Measurements from ENCODE around the gene RIPPLY2. TPM values are rescaled to one million over a fixed set of nuclear protein-coding genes. Genes with fewer than 3 reads are reported as not detected.
"Not testable (repeated sequence)": the region's sequence is repeated elsewhere in the genome, so short reads cannot be mapped to it uniquely, and the experiment has no call there.

Gene RIPPLY2, protein sequence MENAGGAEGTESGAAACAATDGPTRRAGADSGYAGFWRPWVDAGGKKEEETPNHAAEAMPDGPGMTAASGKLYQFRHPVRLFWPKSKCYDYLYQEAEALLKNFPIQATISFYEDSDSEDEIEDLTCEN
- not detected for total RNA-seq

DNA sequence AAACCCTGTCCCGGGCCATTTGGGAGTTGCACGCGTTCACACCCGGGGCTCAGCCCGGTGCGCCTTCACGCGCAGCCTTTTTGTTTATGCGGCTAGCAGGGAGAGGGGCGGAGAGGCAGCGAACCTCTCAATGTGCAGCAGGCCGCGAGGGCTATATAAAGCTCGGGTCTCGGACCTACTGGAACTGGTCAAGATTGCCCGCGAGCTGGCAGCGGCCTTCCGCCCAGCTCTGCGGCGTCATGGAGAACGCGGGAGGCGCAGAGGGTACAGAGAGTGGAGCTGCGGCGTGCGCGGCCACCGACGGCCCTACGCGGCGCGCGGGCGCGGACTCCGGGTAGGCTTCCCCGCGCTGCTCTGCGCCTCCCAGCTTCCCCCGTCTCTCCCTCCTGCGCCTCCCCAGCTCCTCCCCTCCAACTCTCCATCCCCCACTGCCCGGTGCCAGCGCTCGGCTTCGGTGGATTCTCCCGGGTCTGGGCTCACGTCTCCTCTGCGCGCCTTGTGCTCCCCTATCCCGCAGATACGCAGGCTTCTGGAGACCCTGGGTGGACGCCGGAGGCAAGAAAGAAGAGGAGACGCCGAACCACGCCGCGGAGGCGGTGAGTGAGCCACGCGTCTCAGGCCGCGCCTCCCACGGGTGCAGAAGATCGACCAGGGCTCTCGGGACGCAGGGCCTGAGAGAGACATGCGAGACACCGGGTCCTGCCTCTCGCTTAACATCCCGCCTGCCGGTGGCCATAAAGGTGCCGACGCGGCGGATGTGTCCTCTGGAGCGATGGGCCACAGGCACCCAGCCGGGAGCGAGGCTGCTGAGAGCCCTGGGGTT is at the start of gene RIPPLY2:
TSS of gene RIPPLY2 (plus strand) at position 183 of the 823 bp plus-strand sequence. CDS start at position 240, 57 bp downstream.
- peaks cover 4% of the 10 kb centered on the region for H3K4me1 Mint-ChIP-seq
- H3K9me3 Mint-ChIP-seq, result no peaks in the 10 kb centered on the region

DNA sequence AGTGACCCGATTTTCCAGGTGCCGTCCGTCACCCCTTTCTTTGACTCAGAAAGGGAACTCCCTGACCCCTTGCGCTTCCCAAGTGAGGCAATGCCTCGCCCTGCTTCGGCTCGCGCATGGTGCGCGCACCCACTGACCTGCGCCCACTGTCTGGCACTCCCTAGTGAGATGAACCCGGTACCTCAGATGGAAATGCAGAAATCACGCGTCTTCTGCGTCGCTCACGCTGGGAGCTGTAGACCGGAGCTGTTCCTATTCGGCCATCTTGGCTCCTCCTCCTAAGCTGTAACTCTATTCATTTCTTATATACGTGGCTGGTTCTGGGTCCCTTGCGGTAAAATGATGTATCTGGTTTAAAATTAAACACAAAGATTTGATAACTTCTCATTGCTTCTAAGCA is 49.7 kb upstream of the RIPPLY2 start:
- POLR2A ChIA-PET; H3K4me1 Mint-ChIP-seq; H3K27me3 Mint-ChIP-seq; ATAC-seq (ENCODE audit: low read depth); H3K27ac Mint-ChIP-seq; H3K9me3 Mint-ChIP-seq; H3K4me3 Mint-ChIP-seq; DNase-seq; H3K36me3 Mint-ChIP-seq: not testable (repeated sequence)

More for the DNA sequence above, at the start of gene RIPPLY2:
- H3K27me3 Mint-ChIP-seq, result peaks cover 53% of the 10 kb centered on the region
- ATAC-seq (ENCODE audit: low read depth) (peak; percentile 67), DNase-seq (peak; percentile 37)
- no peak within 1 kb of the TSS for H3K27ac Mint-ChIP-seq
- POLR2A ChIA-PET, result no interaction called here
- peak within 1 kb of the TSS; percentile 56 for H3K4me3 Mint-ChIP-seq
- H3K36me3 Mint-ChIP-seq, result no peaks in the 10 kb centered on the region

DNA sequence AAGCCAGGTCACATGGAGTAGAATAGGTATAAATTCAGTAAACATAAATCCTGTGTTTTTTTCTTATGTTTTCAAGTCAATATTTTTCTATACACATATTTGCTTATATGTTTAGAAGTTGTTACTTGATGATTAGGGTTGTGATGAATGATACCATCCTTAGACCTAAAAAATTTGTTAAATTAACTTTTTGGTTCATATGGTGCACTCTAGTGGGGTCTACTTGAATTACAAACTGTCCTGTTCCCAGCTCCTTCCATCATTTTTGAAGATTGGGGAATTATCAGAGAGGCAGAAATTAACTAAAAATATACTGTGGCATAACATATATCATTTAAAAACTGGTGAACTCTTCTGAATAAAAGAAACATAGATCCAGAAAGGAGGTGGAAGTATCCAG is 48.3 kb upstream of the RIPPLY2 start:
- no peak for DNase-seq
- no peak for ATAC-seq (ENCODE audit: low read depth)
- POLR2A ChIA-PET, result no interaction called here
- no peaks in the 10 kb centered on the region for H3K27me3 Mint-ChIP-seq
- no peaks in the 10 kb centered on the region for H3K9me3 Mint-ChIP-seq
- no peak overlapping the region for H3K4me3 Mint-ChIP-seq
- no peaks in the 10 kb centered on the region for H3K36me3 Mint-ChIP-seq
- no peaks in the 10 kb centered on the region for H3K4me1 Mint-ChIP-seq
- no peak overlapping the region for H3K27ac Mint-ChIP-seq

DNA sequence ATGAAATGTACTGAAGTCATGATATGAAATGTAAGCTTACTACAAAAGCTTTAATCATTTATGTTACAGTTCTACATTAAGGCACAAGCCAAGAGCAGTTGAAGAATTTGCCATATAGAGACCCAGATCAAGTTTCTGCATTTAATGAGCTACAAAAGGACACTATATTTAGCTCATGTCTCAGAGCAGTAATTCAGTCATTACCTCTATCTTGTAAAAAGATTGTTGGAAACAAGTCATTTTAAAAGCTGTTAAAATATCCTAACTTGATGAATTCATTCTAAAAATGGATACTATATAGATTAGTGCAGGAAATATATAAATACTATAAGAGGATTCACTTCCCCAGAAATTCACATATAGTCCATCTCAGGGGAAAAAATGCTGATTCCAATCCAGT is 45.2 kb upstream of the RIPPLY2 start:
- Mint-ChIP-seq H3K27ac (no peak overlapping the region), H3K4me3 (no peak overlapping the region), H3K4me1 (no peaks in the 10 kb centered on the region), H3K9me3 (no peaks in the 10 kb centered on the region), H3K27me3 (no peaks in the 10 kb centered on the region), H3K36me3 (no peaks in the 10 kb centered on the region)
- ATAC-seq (ENCODE audit: low read depth) (no peak), DNase-seq (no peak)
- POLR2A ChIA-PET, result no interaction called here

DNA sequence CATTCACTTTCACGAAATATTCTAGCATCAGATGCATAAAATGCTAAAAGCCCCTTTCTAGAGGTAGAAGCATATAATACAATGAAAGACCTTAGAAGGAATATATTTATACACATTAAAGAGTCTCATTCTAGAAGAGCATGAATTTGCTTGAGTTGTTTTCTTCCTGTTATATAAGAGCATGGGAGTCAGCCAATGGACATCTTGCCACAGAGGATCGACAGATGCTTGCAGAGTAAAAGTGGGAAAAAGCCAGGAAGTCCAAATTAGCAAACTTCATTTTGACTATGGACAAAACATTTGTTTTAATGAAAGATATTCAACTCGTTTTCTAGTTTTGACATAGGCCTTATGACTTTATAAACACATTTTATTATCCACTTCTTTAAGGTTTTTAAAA is 44.2 kb upstream of the RIPPLY2 start:
- no peaks in the 10 kb centered on the region for H3K4me1 Mint-ChIP-seq
- POLR2A ChIA-PET, result no interaction called here
- no peaks in the 10 kb centered on the region for H3K36me3 Mint-ChIP-seq
- H3K9me3 Mint-ChIP-seq, result no peaks in the 10 kb centered on the region
- no peak overlapping the region for H3K4me3 Mint-ChIP-seq
- H3K27ac Mint-ChIP-seq, result no peak overlapping the region
- no peak for DNase-seq
- H3K27me3 Mint-ChIP-seq, result no peaks in the 10 kb centered on the region
- no peak for ATAC-seq (ENCODE audit: low read depth)

DNA sequence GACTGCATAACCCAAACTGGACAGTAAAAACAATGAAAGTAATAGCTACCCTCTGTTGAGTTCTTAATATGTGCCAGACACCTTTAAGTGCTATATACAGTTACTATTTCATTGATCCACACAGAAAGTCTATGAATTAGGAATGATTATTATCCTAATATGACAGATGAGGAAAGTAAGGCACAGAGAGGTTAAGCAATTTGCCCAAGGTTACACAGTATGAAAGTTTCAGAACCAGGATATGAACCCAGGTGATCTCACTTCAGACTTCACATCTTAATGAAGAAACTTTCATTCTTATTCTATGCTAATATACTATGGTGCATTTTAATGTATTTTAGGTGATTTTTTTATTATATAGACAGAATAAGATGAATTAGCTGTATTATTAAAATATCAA is 40.6 kb upstream of the RIPPLY2 start:
- no peaks in the 10 kb centered on the region for H3K27me3 Mint-ChIP-seq
- no peak overlapping the region for H3K4me3 Mint-ChIP-seq
- no peak overlapping the region for H3K27ac Mint-ChIP-seq
- ATAC-seq (ENCODE audit: low read depth) (no peak), DNase-seq (no peak)
- H3K36me3 Mint-ChIP-seq, result no peaks in the 10 kb centered on the region
- POLR2A ChIA-PET, result no interaction called here
- H3K4me1 Mint-ChIP-seq, result no peaks in the 10 kb centered on the region
- H3K9me3 Mint-ChIP-seq, result no peaks in the 10 kb centered on the region

DNA sequence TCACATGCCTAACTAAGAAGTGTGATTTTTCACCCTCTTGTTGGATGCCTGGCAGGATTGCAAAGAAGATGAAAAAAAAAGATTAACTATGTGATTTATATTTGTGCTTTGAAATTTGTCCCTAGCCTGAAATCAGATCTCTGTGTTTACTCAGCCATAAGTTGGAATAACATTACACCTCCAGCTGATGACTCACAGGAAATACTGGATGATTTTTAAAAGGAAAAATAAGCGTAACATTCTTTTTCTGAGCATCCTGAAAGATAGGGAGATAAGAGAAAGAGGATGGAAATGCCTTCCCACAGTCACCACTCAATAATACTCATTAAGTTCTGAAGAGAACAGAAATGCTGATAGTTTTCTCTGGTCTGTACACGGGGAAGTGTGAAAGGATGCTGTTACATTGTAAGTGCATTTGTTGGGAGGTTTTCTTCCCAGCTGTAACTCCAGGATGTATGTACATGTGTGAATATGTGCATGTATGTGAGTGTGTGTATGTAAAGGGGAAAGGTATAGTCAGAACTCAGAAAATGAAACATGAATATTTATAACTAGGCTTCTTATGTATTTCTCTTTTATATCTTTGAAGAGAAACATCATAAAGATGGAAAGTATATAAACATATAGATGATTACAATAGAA is 37.4 kb upstream of the RIPPLY2 start:
- POLR2A ChIA-PET, result no interaction called here
- ATAC-seq (ENCODE audit: low read depth) (no peak), DNase-seq (no peak)
- Mint-ChIP-seq H3K4me3 (no peak overlapping the region), H3K27me3 (no peaks in the 10 kb centered on the region), H3K36me3 (no peaks in the 10 kb centered on the region), H3K27ac (no peak overlapping the region), H3K9me3 (no peaks in the 10 kb centered on the region), H3K4me1 (no peaks in the 10 kb centered on the region)

DNA sequence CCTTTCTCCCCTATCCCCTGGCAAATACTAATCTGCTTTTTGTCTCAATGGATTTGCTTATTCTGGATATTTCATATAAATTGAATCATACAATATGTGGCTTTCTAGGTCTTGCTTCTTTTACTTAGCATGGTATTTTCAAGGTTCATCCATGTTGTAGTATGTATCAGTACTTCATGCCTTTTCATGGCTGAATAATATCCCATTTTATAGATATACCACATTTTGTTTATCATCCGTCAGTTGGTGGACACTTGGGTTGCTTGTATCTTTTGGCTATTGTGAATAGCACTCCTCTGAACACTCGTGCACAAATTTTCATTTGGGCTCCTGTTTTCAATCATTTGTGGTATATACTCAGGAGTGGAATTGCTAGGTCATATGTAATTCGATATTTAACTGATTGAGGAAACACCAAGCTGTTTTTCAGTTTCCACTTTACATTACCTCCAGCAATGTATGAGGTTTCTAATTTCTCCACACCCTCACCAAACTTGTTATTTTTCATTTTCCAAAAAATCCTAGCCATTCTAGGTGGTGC is 30.5 kb upstream of the RIPPLY2 start:
- H3K27me3 Mint-ChIP-seq, result no peaks in the 10 kb centered on the region
- H3K27ac Mint-ChIP-seq, result no peak overlapping the region
- H3K4me1 Mint-ChIP-seq, result no peaks in the 10 kb centered on the region
- H3K4me3 Mint-ChIP-seq, result no peak overlapping the region
- no peaks in the 10 kb centered on the region for H3K36me3 Mint-ChIP-seq
- no peaks in the 10 kb centered on the region for H3K9me3 Mint-ChIP-seq
- POLR2A ChIA-PET, result no interaction called here
- DNase-seq, result no peak
- ATAC-seq (ENCODE audit: low read depth), result no peak

DNA sequence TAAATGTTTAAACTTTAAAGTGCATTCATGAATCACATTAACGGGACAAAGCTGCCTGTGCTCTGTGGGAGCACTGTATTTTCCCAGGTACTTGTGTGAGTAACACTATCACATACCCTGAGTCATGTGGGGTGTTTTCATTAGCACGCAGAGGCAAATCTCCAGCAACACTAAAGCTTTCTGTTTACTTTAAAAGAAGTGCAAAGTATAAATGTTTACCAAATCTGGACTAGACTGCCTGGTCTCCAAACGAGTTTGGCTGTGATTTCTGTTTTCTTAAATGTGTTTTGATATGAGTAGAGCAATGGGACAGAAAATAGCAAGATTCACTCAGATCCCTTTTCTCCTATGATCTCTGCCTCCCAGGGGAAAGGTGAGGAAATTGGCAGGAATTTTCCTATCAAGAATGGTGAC is 28.8 kb upstream of the RIPPLY2 start:
- no peak overlapping the region for H3K27ac Mint-ChIP-seq
- POLR2A ChIA-PET, result no interaction called here
- no peaks in the 10 kb centered on the region for H3K27me3 Mint-ChIP-seq
- H3K36me3 Mint-ChIP-seq, result no peaks in the 10 kb centered on the region
- no peak overlapping the region for H3K4me3 Mint-ChIP-seq
- DNase-seq (no peak), ATAC-seq (ENCODE audit: low read depth) (no peak)
- no peaks in the 10 kb centered on the region for H3K4me1 Mint-ChIP-seq
- no peaks in the 10 kb centered on the region for H3K9me3 Mint-ChIP-seq

DNA sequence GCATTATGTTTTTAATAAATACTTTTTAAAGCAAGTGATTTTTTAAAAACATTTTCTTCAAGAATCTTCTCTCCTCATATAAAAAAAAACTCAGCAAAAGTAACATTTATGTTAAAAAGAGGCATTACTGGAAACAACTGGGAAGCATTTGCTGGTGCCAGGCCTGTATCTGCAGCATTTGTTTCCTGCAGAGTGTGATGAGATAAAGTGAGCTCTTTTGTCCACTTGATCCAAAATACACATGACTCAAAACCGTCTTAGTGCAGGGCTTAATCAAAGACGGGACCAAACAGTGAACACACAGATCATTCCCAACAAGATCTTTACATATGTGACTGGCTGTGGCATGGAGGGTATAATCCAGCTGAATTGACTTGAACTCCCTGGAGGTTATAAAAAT is 28.3 kb upstream of the RIPPLY2 start:
- H3K4me3 Mint-ChIP-seq, result no peak overlapping the region
- no peaks in the 10 kb centered on the region for H3K27me3 Mint-ChIP-seq
- no peak overlapping the region for H3K27ac Mint-ChIP-seq
- POLR2A ChIA-PET, result no interaction called here
- no peaks in the 10 kb centered on the region for H3K9me3 Mint-ChIP-seq
- no peak for DNase-seq
- H3K4me1 Mint-ChIP-seq, result no peaks in the 10 kb centered on the region
- no peaks in the 10 kb centered on the region for H3K36me3 Mint-ChIP-seq
- ATAC-seq (ENCODE audit: low read depth), result no peak

DNA sequence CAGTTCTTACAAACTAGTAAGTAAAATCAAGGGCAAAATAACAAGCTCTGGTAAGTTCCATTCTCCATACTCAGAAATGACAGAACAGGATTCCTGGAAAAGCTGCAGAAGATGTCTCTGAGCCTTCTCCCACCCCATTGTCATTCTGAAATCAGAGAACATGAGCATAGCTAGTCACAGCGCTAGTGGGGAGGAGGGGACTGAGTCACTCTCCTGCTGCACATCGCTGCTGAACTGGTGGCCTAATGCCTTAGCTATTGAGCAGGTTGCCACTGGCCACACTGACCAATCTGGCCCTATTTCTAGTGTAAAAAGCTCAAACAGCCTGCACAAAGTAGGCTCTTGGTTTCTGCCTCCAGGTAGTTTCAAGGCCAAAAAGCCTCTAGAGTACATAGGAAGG is 26.1 kb upstream of the RIPPLY2 start:
- DNase-seq (no peak), ATAC-seq (ENCODE audit: low read depth) (no peak)
- no peaks in the 10 kb centered on the region for H3K9me3 Mint-ChIP-seq
- no peak overlapping the region for H3K4me3 Mint-ChIP-seq
- POLR2A ChIA-PET, result no interaction called here
- H3K4me1 Mint-ChIP-seq, result no peaks in the 10 kb centered on the region
- H3K27ac Mint-ChIP-seq, result no peak overlapping the region
- H3K36me3 Mint-ChIP-seq, result no peaks in the 10 kb centered on the region
- no peaks in the 10 kb centered on the region for H3K27me3 Mint-ChIP-seq

DNA sequence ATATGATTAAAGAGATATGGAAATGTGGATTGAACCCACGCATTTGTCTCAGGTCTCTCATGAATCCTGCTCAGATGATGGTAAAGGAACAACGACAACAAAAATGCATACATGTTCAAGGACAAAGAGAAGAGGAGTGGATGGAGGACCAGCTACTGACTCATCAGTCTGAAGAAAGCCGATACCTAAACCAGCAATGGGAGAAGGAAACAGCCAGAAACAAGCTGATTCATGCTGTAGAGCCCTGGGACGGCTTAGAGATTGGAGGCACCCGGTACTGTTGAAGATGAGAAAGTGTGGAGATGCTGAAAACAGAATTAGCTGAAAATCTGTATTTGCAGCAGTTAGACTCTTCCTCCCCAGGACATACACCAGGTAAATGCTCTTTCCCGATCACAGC is 14.4 kb upstream of the RIPPLY2 start:
- Mint-ChIP-seq H3K27me3 (peaks cover 2% of the 10 kb centered on the region), H3K27ac (no peak overlapping the region), H3K4me1 (no peaks in the 10 kb centered on the region), H3K4me3 (no peak overlapping the region), H3K36me3 (no peaks in the 10 kb centered on the region), H3K9me3 (no peaks in the 10 kb centered on the region)
- ATAC-seq (ENCODE audit: low read depth), result no peak
- POLR2A ChIA-PET, result no interaction called here
- DNase-seq, result no peak

DNA sequence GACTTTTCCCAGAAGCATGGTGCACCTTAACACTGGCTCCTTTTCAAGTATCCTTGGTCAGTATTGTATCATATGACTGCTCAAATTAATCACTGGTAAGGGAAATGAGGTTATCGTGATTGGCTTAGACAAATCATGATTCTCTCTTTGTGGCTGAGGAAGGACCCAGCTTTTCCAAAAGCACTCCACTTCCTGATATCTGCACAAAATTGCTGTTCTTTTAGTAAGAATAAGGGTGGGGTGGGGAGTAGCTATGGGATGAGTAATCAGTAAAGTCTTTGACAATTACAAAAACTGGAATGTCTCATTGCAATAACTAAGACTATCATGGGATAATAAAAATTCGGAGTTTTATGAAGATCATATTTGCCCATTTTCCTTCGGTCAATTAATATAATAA is 9.0 kb upstream of the RIPPLY2 start:
- POLR2A ChIA-PET, result no interaction called here
- no peak overlapping the region for H3K4me3 Mint-ChIP-seq
- ATAC-seq (ENCODE audit: low read depth), result no peak
- no peak for DNase-seq
- no peaks in the 10 kb centered on the region for H3K36me3 Mint-ChIP-seq
- H3K4me1 Mint-ChIP-seq, result no peaks in the 10 kb centered on the region
- peaks cover 9% of the 10 kb centered on the region for H3K27me3 Mint-ChIP-seq
- no peak overlapping the region for H3K27ac Mint-ChIP-seq
- H3K9me3 Mint-ChIP-seq, result no peaks in the 10 kb centered on the region

DNA sequence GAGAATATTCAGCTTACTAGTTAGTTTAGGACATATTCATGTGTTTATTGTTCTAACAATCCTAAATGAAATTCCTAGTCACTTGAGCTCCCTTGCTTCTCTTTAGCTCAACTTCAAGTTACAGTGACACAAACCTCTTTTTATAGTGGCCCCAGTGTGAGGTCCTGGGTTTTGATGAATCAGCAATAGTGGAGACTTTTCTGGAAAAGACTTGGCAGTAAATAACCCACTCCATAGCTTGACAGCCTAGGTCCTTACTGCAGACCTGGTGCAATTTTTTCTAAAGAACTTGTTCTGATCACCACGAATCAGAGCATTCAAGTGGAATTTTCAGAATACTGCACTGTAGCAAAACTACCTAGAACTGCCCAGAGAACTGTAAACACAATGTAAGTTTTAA is 6.9 kb upstream of the RIPPLY2 start:
- H3K9me3 Mint-ChIP-seq, result no peaks in the 10 kb centered on the region
- POLR2A ChIA-PET, result no interaction called here
- H3K36me3 Mint-ChIP-seq, result no peaks in the 10 kb centered on the region
- no peaks in the 10 kb centered on the region for H3K4me1 Mint-ChIP-seq
- DNase-seq (no peak), ATAC-seq (ENCODE audit: low read depth) (no peak)
- H3K27me3 Mint-ChIP-seq, result peaks cover 18% of the 10 kb centered on the region
- no peak overlapping the region for H3K4me3 Mint-ChIP-seq
- no peak overlapping the region for H3K27ac Mint-ChIP-seq

All from activated naive CD8-positive, alpha-beta T cell treated with anti-CD3 and anti-CD28 coated beads, Interleukin-2, amount 10 ng/mL, durations not matched to agents 7 days and 5 days (primary cell).